ENCODE results near the gene CCDC188. TPM values are rescaled to one million over a fixed set of nuclear protein-coding genes. Genes with fewer than 3 reads are reported as not detected.

CCDC188 gene
- total RNA-seq, 1 donor: not detected

GRCh38 chr22:20139391-20140106 is 11.3 kb downstream of the CCDC188 start:
- Histone ChIP-seq H3K4me3 (ENCODE audit: low read length) (no peak overlapping the region), H3K27me3 (ENCODE audit: insufficient read depth, low read length) (no peaks in the 10 kb centered on the region), H3K4me1 (ENCODE audit: insufficient read depth, low read length) (peaks cover under 1% of the 10 kb centered on the region), H3K9me3 (ENCODE audit: low read depth, low read length) (no peaks in the 10 kb centered on the region)

- Histone ChIP-seq H3K4me1 (ENCODE audit: insufficient read depth, low read length) (peaks cover 4% of the 10 kb centered on the region), H3K27me3 (ENCODE audit: insufficient read depth, low read length) (no peaks in the 10 kb centered on the region), H3K9me3 (ENCODE audit: low read depth, low read length) (no peaks in the 10 kb centered on the region), H3K4me3 (ENCODE audit: low read length) (no peak overlapping the region)
These were observed 12.0 kb downstream of the CCDC188 start for GRCh38 chr22:20138868-20139267.

- Histone ChIP-seq H3K27me3 (ENCODE audit: insufficient read depth, low read length) (no peaks in the 10 kb centered on the region), H3K4me3 (ENCODE audit: low read length) (no peak overlapping the region), H3K9me3 (ENCODE audit: low read depth, low read length) (no peaks in the 10 kb centered on the region), H3K4me1 (ENCODE audit: insufficient read depth, low read length) (peaks cover 4% of the 10 kb centered on the region)
These were observed 12.5 kb downstream of the CCDC188 start for GRCh38 chr22:20138417-20138738.

- Histone ChIP-seq H3K9me3 (ENCODE audit: low read depth, low read length) (no peaks in the 10 kb centered on the region), H3K4me1 (ENCODE audit: insufficient read depth, low read length) (peaks cover 9% of the 10 kb centered on the region), H3K4me3 (ENCODE audit: low read length) (no peak overlapping the region), H3K27me3 (ENCODE audit: insufficient read depth, low read length) (no peaks in the 10 kb centered on the region)
These were observed 13.0 kb downstream of the CCDC188 start for GRCh38 chr22:20137671-20138416.

- Histone ChIP-seq H3K27me3 (ENCODE audit: insufficient read depth, low read length) (no peaks in the 10 kb centered on the region), H3K9me3 (ENCODE audit: low read depth, low read length) (no peaks in the 10 kb centered on the region), H3K4me3 (ENCODE audit: low read length) (no peak overlapping the region), H3K4me1 (ENCODE audit: insufficient read depth, low read length) (peaks cover 16% of the 10 kb centered on the region)
These were observed 13.7 kb downstream of the CCDC188 start for GRCh38 chr22:20137113-20137512.

GRCh38 chr22:20136603-20136873 is 14.3 kb downstream of the CCDC188 start:
- H3K4me1 ChIP-seq (ENCODE audit: insufficient read depth, low read length): peaks cover 16% of the 10 kb centered on the region
- H3K27me3 ChIP-seq (ENCODE audit: insufficient read depth, low read length): no peaks in the 10 kb centered on the region
- H3K4me3 ChIP-seq (ENCODE audit: low read length): no peak overlapping the region
- H3K9me3 ChIP-seq (ENCODE audit: low read depth, low read length): no peaks in the 10 kb centered on the region

GRCh38 chr22:20135806-20136602 is 14.9 kb downstream of the CCDC188 start:
- no peaks in the 10 kb centered on the region for H3K9me3 ChIP-seq (ENCODE audit: low read depth, low read length)
- no peak overlapping the region for H3K4me3 ChIP-seq (ENCODE audit: low read length)
- H3K4me1 ChIP-seq (ENCODE audit: insufficient read depth, low read length): peaks cover 16% of the 10 kb centered on the region
- no peaks in the 10 kb centered on the region for H3K27me3 ChIP-seq (ENCODE audit: insufficient read depth, low read length)

- H3K9me3 ChIP-seq (ENCODE audit: low read depth, low read length): no peaks in the 10 kb centered on the region
- H3K27me3 ChIP-seq (ENCODE audit: insufficient read depth, low read length): no peaks in the 10 kb centered on the region
- H3K4me1 ChIP-seq (ENCODE audit: insufficient read depth, low read length): peaks cover 23% of the 10 kb centered on the region
These were observed 15.6 kb downstream of the CCDC188 start for GRCh38 chr22:20135265-20135664.

GRCh38 chr22:20133930-20134549 is 16.8 kb downstream of the CCDC188 start:
- Histone ChIP-seq H3K4me3 (ENCODE audit: low read length) (no peak overlapping the region), H3K4me1 (ENCODE audit: insufficient read depth, low read length) (peaks cover 23% of the 10 kb centered on the region), H3K9me3 (ENCODE audit: low read depth, low read length) (no peaks in the 10 kb centered on the region), H3K27me3 (ENCODE audit: insufficient read depth, low read length) (no peaks in the 10 kb centered on the region)

More at GRCh38 chr22:20135265-20135664, 15.6 kb downstream of the CCDC188 start:
- H3K4me3 ChIP-seq (ENCODE audit: low read length): no peak overlapping the region

GRCh38 chr22:20132686-20133246 is 18.1 kb downstream of the CCDC188 start:
- Histone ChIP-seq H3K9me3 (ENCODE audit: low read depth, low read length) (no peaks in the 10 kb centered on the region), H3K4me3 (ENCODE audit: low read length) (peak overlapping the region; percentile 46), H3K27me3 (ENCODE audit: insufficient read depth, low read length) (no peaks in the 10 kb centered on the region), H3K4me1 (ENCODE audit: insufficient read depth, low read length) (peaks cover 23% of the 10 kb centered on the region)

- H3K4me1 ChIP-seq (ENCODE audit: insufficient read depth, low read length): peaks cover 23% of the 10 kb centered on the region
- H3K27me3 ChIP-seq (ENCODE audit: insufficient read depth, low read length): no peaks in the 10 kb centered on the region
- H3K4me3 ChIP-seq (ENCODE audit: low read length): peak overlapping the region; percentile 46
- no peaks in the 10 kb centered on the region for H3K9me3 ChIP-seq (ENCODE audit: low read depth, low read length)
These were observed 18.8 kb downstream of the CCDC188 start for GRCh38 chr22:20131859-20132685.

- peaks cover 23% of the 10 kb centered on the region for H3K4me1 ChIP-seq (ENCODE audit: insufficient read depth, low read length)
- H3K9me3 ChIP-seq (ENCODE audit: low read depth, low read length): no peaks in the 10 kb centered on the region
- H3K4me3 ChIP-seq (ENCODE audit: low read length): peak within 1 kb of the TSS; percentile 76
- no peaks in the 10 kb centered on the region for H3K27me3 ChIP-seq (ENCODE audit: insufficient read depth, low read length)
These were observed 19.3 kb downstream of the CCDC188 start, which contains the start of gene ZDHHC8 for GRCh38 chr22:20131597-20131858. Gene ZDHHC8, plus strand, starts transcription at chr22:20131804. Its CDS starts 144 bp downstream, at chr22:20131948.

GRCh38 chr22:20130731-20131596 is 19.9 kb downstream of the CCDC188 start:
- peak overlapping the region; percentile 76 for H3K4me3 ChIP-seq (ENCODE audit: low read length)
- H3K4me1 ChIP-seq (ENCODE audit: insufficient read depth, low read length): peaks cover 23% of the 10 kb centered on the region
- no peaks in the 10 kb centered on the region for H3K9me3 ChIP-seq (ENCODE audit: low read depth, low read length)
- no peaks in the 10 kb centered on the region for H3K27me3 ChIP-seq (ENCODE audit: insufficient read depth, low read length)
